OCI-LY1 (cell line): ENCODE measurements around the gene JPH2.

ENCODE experiments used
- H2AFZ ChIP-seq: fragments of 200-600 bp; sonication (generic), shearing (Covaris generic); 2 replicates; pipeline ENCODE4 v1.6.0; 2014; ENCODE audit warnings: antibody characterized with exemption, mild to moderate bottlenecking, low read length
- H3F3A ChIP-seq: fragments of 200-600 bp; sonication (generic), shearing (Covaris generic); 2 replicates; pipeline ENCODE4 v1.6.0; 2014; ENCODE audit warnings: mild to moderate bottlenecking, antibody characterized with exemption, low read length, moderate library complexity; ENCODE audit not compliant: insufficient read depth
- H3K27ac ChIP-seq: fragments of 200-600 bp; sonication (generic); 2 replicates; pipeline ENCODE4 v1.5.1; 2014; ENCODE audit warnings: low read length, mixed run types, mild to moderate bottlenecking, low read depth; ENCODE audit not compliant: poor library complexity, severe bottlenecking
- H3K27me3 ChIP-seq: fragments of 200-600 bp; sonication (generic); 2 replicates; pipeline ENCODE4 v1.6.0; 2014; ENCODE audit warnings: antibody characterized with exemption, mild to moderate bottlenecking, low read length, moderate library complexity; ENCODE audit not compliant: insufficient read depth
- H3K36me3 ChIP-seq: fragments of 200-600 bp; sonication (generic); 2 replicates; pipeline ENCODE4 v1.6.1; 2014; ENCODE audit warnings: mild to moderate bottlenecking, antibody characterized with exemption, low read length, moderate library complexity, mixed read lengths; ENCODE audit not compliant: insufficient read depth
- H3K4me1 ChIP-seq: fragments of 200-600 bp; sonication (generic); 2 replicates; pipeline ENCODE4 v1.5.1; 2014; ENCODE audit warnings: mild to moderate bottlenecking, low read length, moderate library complexity; ENCODE audit not compliant: insufficient read depth, severe bottlenecking
- H3K4me2 ChIP-seq: fragments of 200-600 bp; sonication (generic), shearing (Covaris generic); 2 replicates; pipeline ENCODE4 v1.6.1; 2014; ENCODE audit warnings: low read length
- H3K4me3 ChIP-seq: fragments of 200-600 bp; sonication (generic); 2 replicates; pipeline ENCODE4 v1.5.1; 2014; ENCODE audit warnings: low read length, low read depth, mild to moderate bottlenecking, mixed read lengths; ENCODE audit not compliant: poor library complexity, severe bottlenecking
- H3K79me2 ChIP-seq: fragments of 200-600 bp; shearing (Covaris generic); 2 replicates; pipeline ENCODE4 v1.6.1; 2016; ENCODE audit warnings: mixed run types, low read length, mixed read lengths; ENCODE audit not compliant: insufficient read depth
- H3K9ac ChIP-seq: fragments of 200-600 bp; sonication (generic), shearing (Covaris generic); 2 replicates; pipeline ENCODE4 v1.6.1; 2014; ENCODE audit warnings: mild to moderate bottlenecking, low read length, mixed read lengths
- H3K9me2 ChIP-seq: fragments of 200-600 bp; sonication (generic), shearing (Covaris generic); 2 replicates; pipeline ENCODE4 v1.6.1; 2014; ENCODE audit warnings: low read depth, mild to moderate bottlenecking, low read length, mixed read lengths
- H3K9me3 ChIP-seq: fragments of 200-600 bp; shearing (Covaris generic); 2 replicates; pipeline ENCODE4 v1.6.1; 2014; ENCODE audit warnings: low read length, mixed read lengths
- H4K20me1 ChIP-seq: fragments of 200-600 bp; sonication (generic), shearing (Covaris generic); 2 replicates; pipeline ENCODE4 v1.6.0; 2016; ENCODE audit warnings: mild to moderate bottlenecking, low read length; ENCODE audit not compliant: insufficient read depth
- EZH2 ChIP-seq: fragments of 200-600 bp; sonication (generic), shearing (Covaris generic); IDR thresholded peaks from 2 replicates; pipeline ENCODE4 v1.8.0; 2017; ENCODE audit warnings: borderline replicate concordance, mixed run types, mild to moderate bottlenecking, antibody characterized with exemption, low read length, moderate library complexity, mixed read lengths
- TF ChIP-seq, protein P1 (sequence below): fragments of 200-600 bp; sonication (generic), shearing (Covaris generic); IDR thresholded peaks from 2 replicates; pipeline ENCODE4 v1.5.1; 2017; ENCODE audit warnings: mild to moderate bottlenecking, antibody characterized with exemption, low read length, moderate library complexity, mixed read lengths

Gene JPH2

DNA sequence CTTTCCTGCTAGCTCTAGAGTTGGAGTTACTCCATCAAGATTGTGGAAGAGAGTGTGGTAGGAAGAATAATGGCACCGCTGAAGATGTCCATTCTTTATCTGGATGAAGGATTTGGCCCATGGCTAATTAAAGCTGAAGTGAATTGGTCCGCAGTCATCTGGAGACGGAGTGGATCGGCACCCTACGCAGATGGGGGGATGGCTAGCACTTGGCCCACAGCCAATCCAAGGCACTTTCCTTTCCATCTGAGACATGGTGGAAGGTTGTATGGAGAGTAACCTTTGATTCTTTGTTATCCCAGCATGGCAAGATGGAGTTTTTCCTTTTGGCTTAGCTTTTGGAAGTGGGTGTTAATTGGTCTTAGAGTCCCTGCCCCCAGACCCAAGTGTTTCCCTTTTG, 88.3 kb downstream of the JPH2 start:
- H3F3A ChIP-seq: no peaks in the 10 kb centered on the region
- H3K9ac ChIP-seq: no peak overlapping the region
- H3K9me2 ChIP-seq: no peaks in the 10 kb centered on the region
- no peaks in the 10 kb centered on the region for H3K9me3 ChIP-seq
- no peak overlapping the region for H3K27ac ChIP-seq
- H3K4me2 ChIP-seq: no peak overlapping the region
- no peaks in the 10 kb centered on the region; the same call in 1 of the 2 replicates for H3K27me3 ChIP-seq
- no peaks in the 10 kb centered on the region for H3K4me1 ChIP-seq
- H3K79me2 ChIP-seq: no peaks in the 10 kb centered on the region
- no peaks in the 10 kb centered on the region for H4K20me1 ChIP-seq
- no peak for TF ChIP-seq EZH2
- TF ChIP-seq, protein P1, sequence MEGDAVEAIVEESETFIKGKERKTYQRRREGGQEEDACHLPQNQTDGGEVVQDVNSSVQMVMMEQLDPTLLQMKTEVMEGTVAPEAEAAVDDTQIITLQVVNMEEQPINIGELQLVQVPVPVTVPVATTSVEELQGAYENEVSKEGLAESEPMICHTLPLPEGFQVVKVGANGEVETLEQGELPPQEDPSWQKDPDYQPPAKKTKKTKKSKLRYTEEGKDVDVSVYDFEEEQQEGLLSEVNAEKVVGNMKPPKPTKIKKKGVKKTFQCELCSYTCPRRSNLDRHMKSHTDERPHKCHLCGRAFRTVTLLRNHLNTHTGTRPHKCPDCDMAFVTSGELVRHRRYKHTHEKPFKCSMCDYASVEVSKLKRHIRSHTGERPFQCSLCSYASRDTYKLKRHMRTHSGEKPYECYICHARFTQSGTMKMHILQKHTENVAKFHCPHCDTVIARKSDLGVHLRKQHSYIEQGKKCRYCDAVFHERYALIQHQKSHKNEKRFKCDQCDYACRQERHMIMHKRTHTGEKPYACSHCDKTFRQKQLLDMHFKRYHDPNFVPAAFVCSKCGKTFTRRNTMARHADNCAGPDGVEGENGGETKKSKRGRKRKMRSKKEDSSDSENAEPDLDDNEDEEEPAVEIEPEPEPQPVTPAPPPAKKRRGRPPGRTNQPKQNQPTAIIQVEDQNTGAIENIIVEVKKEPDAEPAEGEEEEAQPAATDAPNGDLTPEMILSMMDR: no peak
- no peak overlapping the region for H3K4me3 ChIP-seq
- H2AFZ ChIP-seq: no peak overlapping the region
- H3K36me3 ChIP-seq: no peaks in the 10 kb centered on the region

DNA sequence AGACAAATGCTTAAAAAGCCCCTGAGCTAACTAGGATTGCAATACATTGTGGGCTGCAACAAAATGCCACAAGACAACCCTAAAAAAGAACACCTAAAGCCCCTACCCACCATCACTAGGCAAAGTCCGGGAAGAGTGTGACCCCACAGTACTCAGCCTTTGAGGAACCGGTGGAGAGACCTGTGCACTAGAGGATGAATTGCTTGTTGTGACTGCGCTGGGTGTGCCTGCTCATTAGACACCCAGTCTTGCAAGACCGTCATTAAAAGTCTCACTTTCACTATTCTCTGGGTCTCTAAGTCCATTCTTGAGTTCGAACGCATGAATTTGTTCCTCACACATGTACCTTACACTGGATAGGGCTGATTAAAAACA, 88.7 kb downstream of the JPH2 start:
- Histone ChIP-seq H3K4me2 (no peak overlapping the region), H3K9ac (no peak overlapping the region), H3K4me3 (no peak overlapping the region), H3K27me3 (no peaks in the 10 kb centered on the region; the same call in 1 of the 2 replicates), H3F3A (no peaks in the 10 kb centered on the region), H2AFZ (no peak overlapping the region), H3K9me3 (no peaks in the 10 kb centered on the region), H3K36me3 (no peaks in the 10 kb centered on the region), H3K9me2 (no peaks in the 10 kb centered on the region), H3K4me1 (no peaks in the 10 kb centered on the region), H3K79me2 (no peaks in the 10 kb centered on the region), H3K27ac (no peak overlapping the region), H4K20me1 (no peaks in the 10 kb centered on the region)
- TF ChIP-seq, protein P1: no peak
- no peak for TF ChIP-seq EZH2

DNA sequence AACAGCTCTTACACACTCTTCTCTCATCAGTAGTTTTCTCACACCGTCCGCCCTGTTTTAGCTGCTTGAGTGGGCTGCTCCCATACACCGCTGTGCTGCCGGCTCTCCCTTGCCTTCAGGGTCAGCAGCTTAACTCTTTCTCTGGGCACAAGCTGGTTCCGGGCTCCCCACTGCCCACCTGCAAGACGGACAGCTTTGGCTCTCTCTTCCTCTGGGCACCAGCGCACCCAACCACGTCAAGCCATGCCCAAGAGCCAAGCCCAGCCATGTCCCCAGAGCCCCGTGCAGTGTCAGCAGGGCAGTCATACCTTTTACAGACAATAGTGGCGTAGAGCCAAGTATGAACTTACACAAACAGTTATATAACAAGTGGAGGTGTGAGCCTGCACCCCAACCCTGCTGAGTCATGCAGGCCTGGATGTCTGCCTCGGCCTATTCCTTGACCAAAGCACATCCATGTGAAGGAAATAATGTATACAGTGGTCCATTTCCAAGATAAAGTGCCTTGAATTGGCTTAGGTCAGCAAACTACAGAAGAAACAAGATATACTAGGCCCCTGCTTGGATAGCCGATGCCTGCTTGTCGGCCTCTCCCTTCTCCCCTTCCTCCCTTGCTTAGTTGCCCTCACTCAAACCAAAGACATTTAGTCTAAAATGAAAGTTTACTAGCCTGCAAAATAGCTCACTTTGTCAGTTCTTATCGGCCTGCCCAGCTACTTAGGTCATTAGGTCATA, 89.3 kb downstream of the JPH2 start:
- H3K27ac ChIP-seq: no peak overlapping the region
- no peak overlapping the region for H3K4me3 ChIP-seq
- no peaks in the 10 kb centered on the region for H3K9me2 ChIP-seq
- H3K4me2 ChIP-seq: no peak overlapping the region
- no peaks in the 10 kb centered on the region; the same call in 1 of the 2 replicates for H3K27me3 ChIP-seq
- TF ChIP-seq EZH2: no peak
- TF ChIP-seq, protein P1: no peak
- no peaks in the 10 kb centered on the region for H3K36me3 ChIP-seq
- H3K79me2 ChIP-seq: no peaks in the 10 kb centered on the region
- H3K4me1 ChIP-seq: peaks cover 2% of the 10 kb centered on the region
- H4K20me1 ChIP-seq: no peaks in the 10 kb centered on the region
- no peak overlapping the region for H3K9ac ChIP-seq
- no peaks in the 10 kb centered on the region for H3F3A ChIP-seq
- no peak overlapping the region for H2AFZ ChIP-seq
- H3K9me3 ChIP-seq: no peaks in the 10 kb centered on the region
